Prostate gland (tissue), 2 donors: ENCODE data around the gene DYSF.

Experiments used
- POLR2A ChIP-seq: fragments of 450-650 bp; IDR thresholded peaks from one replicate; pipeline ENCODE4 v1.6.1; 2016; ENCODE audit warnings: antibody characterized with exemption, mild to moderate bottlenecking
- POLR2AphosphoS5 ChIP-seq: sonication (generic); formaldehyde crosslinking; IDR thresholded peaks from one replicate; pipeline ENCODE4 v1.6.1; 2017; ENCODE audit warnings: antibody characterized with exemption
- TF ChIP-seq, protein P1 (sequence below), 4 experiments: fragments of 200-600 bp in 2 of 4; fragments of 450-650 bp in 2 of 4; sonication (generic) in 2 of 4; IDR thresholded peaks; 1 replicate in 3 of 4; 2 replicates in 1 of 4; pipeline ENCODE4 v1.5.1; 2016 to 2019; ENCODE audit warnings: antibody characterized with exemption in 4 of 4, mild to moderate bottlenecking in 2 of 4, moderate library complexity in 2 of 4

DNA sequence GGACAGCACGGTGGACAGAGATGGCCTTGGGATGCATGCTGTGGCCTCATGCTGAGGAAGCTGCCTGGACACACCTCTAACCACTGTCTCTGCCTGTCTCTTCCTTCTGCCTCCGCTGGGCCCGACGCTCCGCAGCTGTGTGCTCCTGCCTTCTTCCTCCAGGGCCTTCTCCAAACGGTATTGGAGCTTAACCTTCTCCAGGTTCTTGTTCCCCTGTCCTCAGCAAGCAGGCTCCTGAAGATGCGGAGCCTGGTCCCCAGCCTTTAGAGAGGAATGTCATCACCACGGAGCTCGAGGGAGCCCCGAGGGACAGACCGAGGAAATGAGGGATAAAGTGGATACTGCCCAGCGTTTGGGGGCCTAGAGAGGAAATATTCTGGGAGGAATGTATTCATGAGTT, 155.1 kb downstream of the DYSF start:
- TF ChIP-seq, protein P1, sequence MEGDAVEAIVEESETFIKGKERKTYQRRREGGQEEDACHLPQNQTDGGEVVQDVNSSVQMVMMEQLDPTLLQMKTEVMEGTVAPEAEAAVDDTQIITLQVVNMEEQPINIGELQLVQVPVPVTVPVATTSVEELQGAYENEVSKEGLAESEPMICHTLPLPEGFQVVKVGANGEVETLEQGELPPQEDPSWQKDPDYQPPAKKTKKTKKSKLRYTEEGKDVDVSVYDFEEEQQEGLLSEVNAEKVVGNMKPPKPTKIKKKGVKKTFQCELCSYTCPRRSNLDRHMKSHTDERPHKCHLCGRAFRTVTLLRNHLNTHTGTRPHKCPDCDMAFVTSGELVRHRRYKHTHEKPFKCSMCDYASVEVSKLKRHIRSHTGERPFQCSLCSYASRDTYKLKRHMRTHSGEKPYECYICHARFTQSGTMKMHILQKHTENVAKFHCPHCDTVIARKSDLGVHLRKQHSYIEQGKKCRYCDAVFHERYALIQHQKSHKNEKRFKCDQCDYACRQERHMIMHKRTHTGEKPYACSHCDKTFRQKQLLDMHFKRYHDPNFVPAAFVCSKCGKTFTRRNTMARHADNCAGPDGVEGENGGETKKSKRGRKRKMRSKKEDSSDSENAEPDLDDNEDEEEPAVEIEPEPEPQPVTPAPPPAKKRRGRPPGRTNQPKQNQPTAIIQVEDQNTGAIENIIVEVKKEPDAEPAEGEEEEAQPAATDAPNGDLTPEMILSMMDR (IDR thresholded peaks at IDR 0.05), result no peak
- no peak for TF ChIP-seq POLR2A
- no peak for TF ChIP-seq POLR2AphosphoS5
